RWPE2 (cell line): ENCODE results near the gene PSMA4.

Experiments used
- ATAC-seq: fragments of 200-7000 bp; cut with Tn5 transposase; 3 replicates; pipeline ENCODE4 v1.9.1; 2021; ENCODE audit warnings: low read depth
- DNase-seq: peaks from one replicate; pipeline ENCODE4 v3.0.0-alpha.2; 2020; ENCODE audit warnings: low spot score
- H3K27ac ChIP-seq: fragments of 450-650 bp; 2 replicates; pipeline ENCODE4 v1.5.1; 2017; ENCODE audit warnings: mild to moderate bottlenecking; ENCODE audit not compliant: poor library complexity, severe bottlenecking
- H3K27me3 ChIP-seq: fragments of 250-450 bp; sonication (Bioruptor Pico); 2 replicates; pipeline ENCODE4 v1.5.1; 2021; ENCODE audit warnings: mild to moderate bottlenecking, moderate library complexity; ENCODE audit not compliant: insufficient read depth, poor library complexity, severe bottlenecking
- H3K36me3 ChIP-seq: fragments of 250-450 bp; sonication (Bioruptor Pico); 2 replicates; pipeline ENCODE4 v1.5.1; 2020; ENCODE audit warnings: low read depth, mild to moderate bottlenecking, moderate library complexity
- H3K4me1 ChIP-seq: fragments of 250-450 bp; sonication (Bioruptor Pico); 2 replicates; pipeline ENCODE4 v1.5.1; 2021; ENCODE audit warnings: mild to moderate bottlenecking, moderate library complexity; ENCODE audit not compliant: insufficient read depth, poor library complexity, severe bottlenecking
- H3K4me3 ChIP-seq: fragments of 250-450 bp; sonication (Bioruptor Pico); 2 replicates; pipeline ENCODE4 v1.5.1; 2021; ENCODE audit warnings: mild to moderate bottlenecking, moderate library complexity; ENCODE audit not compliant: severe bottlenecking
- H3K9me3 ChIP-seq: fragments of 250-450 bp; sonication (Bioruptor Pico); 2 replicates; pipeline ENCODE4 v1.5.1; 2021; ENCODE audit warnings: mild to moderate bottlenecking, moderate library complexity; ENCODE audit not compliant: severe bottlenecking
- TF ChIP-seq, protein P1 (sequence below): fragments of 450-650 bp; IDR thresholded peaks from one replicate; pipeline ENCODE4 v1.5.1; 2017; ENCODE audit warnings: mild to moderate bottlenecking, moderate library complexity; ENCODE audit not compliant: poor library complexity, severe bottlenecking

Gene PSMA4

DNA sequence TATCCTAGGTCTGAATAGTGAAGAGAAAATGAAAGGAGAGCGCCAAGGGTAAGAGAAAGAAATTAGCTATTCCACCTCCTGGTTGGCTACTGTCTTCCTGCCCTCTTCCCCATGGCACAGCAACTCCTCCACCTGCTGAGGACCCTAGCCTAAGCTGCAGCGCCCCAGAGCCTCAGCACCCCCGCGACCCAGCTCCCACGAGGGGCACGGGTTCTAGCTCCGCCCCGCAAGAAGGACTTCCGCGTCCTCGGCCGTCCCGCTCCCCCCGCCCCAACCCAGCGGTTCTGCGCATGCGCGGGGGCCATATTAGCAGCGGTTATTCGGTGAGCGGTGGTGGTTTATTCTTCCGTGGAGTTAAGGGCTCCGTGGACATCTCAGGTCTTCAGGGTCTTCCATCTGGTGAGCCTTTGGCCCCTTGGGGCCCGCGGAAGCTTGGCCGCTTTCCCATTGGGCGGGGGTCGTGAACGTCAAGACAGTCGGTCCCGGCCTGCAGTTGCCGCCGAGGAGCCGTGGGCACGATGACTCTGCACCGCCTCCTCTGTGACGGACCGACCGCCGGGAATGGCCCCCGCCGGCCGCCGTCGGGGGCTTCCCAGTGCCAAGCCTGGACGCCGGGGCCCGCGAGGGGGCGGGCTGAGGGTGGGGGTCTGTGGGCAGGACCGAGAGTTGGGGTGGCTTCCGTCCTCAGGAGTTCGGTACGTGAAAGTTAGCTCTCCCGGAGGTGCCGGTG, at the start of gene PSMA4:
PSMA4 (plus strand) TSS at position 304 of the 730 bp plus-strand sequence. CDS start 1,484 bp downstream, outside the sequence.
- Histone ChIP-seq H3K4me1 (peaks cover 9% of the 10 kb centered on the region), H3K27me3 (no peaks in the 10 kb centered on the region), H3K27ac (peak within 1 kb of the TSS; percentile 45), H3K36me3 (peaks cover 39% of the 10 kb centered on the region), H3K4me3 (peak within 1 kb of the TSS; percentile 86), H3K9me3 (no peaks in the 10 kb centered on the region)
- DNase-seq (peak; percentile 89), ATAC-seq (peak; percentile 81)
- TF ChIP-seq, protein P1, sequence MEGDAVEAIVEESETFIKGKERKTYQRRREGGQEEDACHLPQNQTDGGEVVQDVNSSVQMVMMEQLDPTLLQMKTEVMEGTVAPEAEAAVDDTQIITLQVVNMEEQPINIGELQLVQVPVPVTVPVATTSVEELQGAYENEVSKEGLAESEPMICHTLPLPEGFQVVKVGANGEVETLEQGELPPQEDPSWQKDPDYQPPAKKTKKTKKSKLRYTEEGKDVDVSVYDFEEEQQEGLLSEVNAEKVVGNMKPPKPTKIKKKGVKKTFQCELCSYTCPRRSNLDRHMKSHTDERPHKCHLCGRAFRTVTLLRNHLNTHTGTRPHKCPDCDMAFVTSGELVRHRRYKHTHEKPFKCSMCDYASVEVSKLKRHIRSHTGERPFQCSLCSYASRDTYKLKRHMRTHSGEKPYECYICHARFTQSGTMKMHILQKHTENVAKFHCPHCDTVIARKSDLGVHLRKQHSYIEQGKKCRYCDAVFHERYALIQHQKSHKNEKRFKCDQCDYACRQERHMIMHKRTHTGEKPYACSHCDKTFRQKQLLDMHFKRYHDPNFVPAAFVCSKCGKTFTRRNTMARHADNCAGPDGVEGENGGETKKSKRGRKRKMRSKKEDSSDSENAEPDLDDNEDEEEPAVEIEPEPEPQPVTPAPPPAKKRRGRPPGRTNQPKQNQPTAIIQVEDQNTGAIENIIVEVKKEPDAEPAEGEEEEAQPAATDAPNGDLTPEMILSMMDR: no peak

DNA sequence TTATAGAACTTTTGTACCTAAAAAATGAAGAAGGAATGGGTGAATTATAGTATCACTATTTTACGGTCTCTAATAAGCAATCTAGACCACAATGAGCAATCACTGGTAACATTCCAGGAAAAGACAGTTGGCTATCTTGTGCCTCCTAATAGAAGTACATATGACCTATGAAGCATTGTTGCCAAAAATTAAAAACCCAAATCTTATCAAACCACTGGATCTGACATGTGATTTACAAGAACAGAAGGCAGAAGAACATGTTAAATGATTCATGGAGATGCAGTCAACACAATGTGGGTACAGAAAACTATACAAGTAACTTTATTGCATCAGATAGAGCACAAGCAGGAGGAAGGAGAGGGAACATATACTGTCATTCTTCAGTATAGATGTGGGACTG, 47.4 kb upstream of the PSMA4 start:
- Histone ChIP-seq H3K27me3 (no peaks in the 10 kb centered on the region), H3K9me3 (no peaks in the 10 kb centered on the region), H3K4me3 (no peak overlapping the region), H3K36me3 (peaks cover 100% of the 10 kb centered on the region), H3K27ac (no peak overlapping the region), H3K4me1 (no peaks in the 10 kb centered on the region)
- DNase-seq (no peak), ATAC-seq (no peak)
- TF ChIP-seq, protein P1: no peak

DNA sequence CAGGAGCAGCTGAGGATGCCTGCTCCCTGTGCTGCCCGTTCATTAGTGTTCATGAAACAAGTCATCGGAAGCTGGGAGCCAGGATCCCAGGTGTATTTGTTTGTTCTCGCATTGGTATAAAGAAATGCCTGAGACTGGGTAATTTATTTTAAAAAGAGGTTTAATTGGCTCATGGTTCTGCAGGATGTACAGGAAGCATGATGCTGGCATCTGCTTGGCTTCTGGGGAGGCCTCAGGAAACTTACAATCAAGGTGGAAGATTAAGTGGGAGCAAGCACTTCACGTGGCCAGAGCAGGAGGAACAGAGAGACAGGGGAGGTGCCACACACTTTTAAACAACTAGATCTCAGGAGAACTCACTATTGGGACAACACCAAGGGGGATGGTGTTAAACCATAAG, 38.4 kb upstream of the PSMA4 start:
- Histone ChIP-seq H3K27ac (no peak overlapping the region), H3K36me3 (peaks cover 45% of the 10 kb centered on the region), H3K4me3 (no peak overlapping the region), H3K27me3 (no peaks in the 10 kb centered on the region), H3K9me3 (no peaks in the 10 kb centered on the region), H3K4me1 (no peaks in the 10 kb centered on the region)
- no peak for DNase-seq
- TF ChIP-seq, protein P1: no peak
- no peak for ATAC-seq

DNA sequence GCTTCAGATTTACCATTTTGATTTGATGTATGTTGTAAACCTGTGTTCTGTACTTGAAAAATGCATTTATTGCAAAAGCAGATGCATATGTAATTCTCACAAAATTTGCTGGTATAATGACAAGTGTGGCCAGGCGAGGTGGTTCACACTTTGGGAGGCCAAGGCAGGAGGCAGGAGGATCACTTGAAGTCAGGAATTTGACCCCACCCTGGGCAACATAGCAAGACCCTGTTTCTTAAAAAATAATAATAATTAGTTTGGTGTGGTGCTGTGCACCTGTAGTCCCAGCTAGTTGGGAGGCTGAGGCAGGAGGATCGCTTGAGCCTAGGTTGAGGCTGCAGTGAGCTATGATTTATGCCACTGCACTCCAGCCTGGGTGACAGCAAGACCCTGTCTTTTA, 37.6 kb upstream of the PSMA4 start:
- H3K27ac ChIP-seq: no peak overlapping the region
- DNase-seq (no peak), ATAC-seq (no peak)
- no peaks in the 10 kb centered on the region for H3K27me3 ChIP-seq
- peaks cover 37% of the 10 kb centered on the region for H3K36me3 ChIP-seq
- H3K4me1 ChIP-seq: no peaks in the 10 kb centered on the region
- no peaks in the 10 kb centered on the region for H3K9me3 ChIP-seq
- H3K4me3 ChIP-seq: no peak overlapping the region
- TF ChIP-seq, protein P1: no peak
